ENCODE data around the gene FBXW5. TPM values are rescaled to one million over a fixed set of nuclear protein-coding genes. Genes with fewer than 3 reads are reported as not detected.

The FBXW5 gene
- total RNA-seq, 1 experiment from 2014 or later: 88.0 TPM

DNA sequence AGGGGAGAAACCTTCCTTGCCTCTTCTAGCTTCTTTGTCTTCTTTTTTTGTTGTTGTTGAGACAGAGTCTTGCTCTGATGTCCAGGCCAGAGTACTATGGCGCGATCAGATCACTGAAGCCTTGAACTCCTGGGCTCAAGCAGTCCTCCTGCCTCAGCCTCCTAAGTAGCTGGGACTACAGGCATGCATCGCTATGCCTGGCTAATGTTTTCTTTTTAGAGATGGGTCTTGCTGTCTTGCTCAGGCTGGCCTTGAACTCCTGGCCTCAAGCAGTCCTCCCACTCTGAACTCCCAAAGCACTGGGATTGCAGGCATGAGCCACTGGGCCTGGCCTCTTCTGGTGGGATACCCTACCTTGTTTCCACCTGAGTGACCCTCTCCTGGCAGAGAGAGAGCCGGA is 44.3 kb upstream of the FBXW5 start:
- no peak overlapping the region for H3K9ac ChIP-seq (ENCODE audit: low read length)
- H3K79me2 ChIP-seq (ENCODE audit: insufficient read depth, low read length): peaks cover 15% of the 10 kb centered on the region
- H4K20me1 ChIP-seq (ENCODE audit: insufficient read depth): no peaks in the 10 kb centered on the region
- no peak overlapping the region for H3K27ac ChIP-seq (ENCODE audit: low read depth, low read length)
- BruUV-seq (replicated peaks): no TSS peak
- ChIA-PET POLR2A (no interaction called here), RAD21 (ENCODE audit: low non-redundant PET in 1 of 2, low total read pairs in 2 of 2, uncharacterized antibody in 2 of 2, unreplicated experiment in 2 of 2) (no interaction called here), CTCF (interaction anchor here (1.0 kb wide), 1 partner anchor 41 kb away, joined by 3 read pairs; no protein-coding TSS in a partner anchor)
- H3K9me2 ChIP-seq (ENCODE audit: insufficient read depth): no peaks in the 10 kb centered on the region
- TF ChIP-seq ELF1 (IDR thresholded peaks at IDR 0.05; ENCODE audit: borderline replicate concordance, low read depth) (no peak), JUND (IDR thresholded peaks at IDR 0.05) (no peak), CEBPB (IDR thresholded peaks at IDR 0.05; ENCODE audit: low read depth) (no peak), POLR2A (IDR thresholded peaks at IDR 0.05; ENCODE audit: borderline replicate concordance, extremely low read depth, insufficient read depth, insufficient read length) (no peak), SIN3A (IDR thresholded peaks at IDR 0.05; ENCODE audit: low read depth) (no peak), RAD21 (IDR thresholded peaks at IDR 0.05; ENCODE audit: low read depth) (no peak), ZFX (IDR thresholded peaks at IDR 0.05) (no peak), POLR2AphosphoS5 (IDR thresholded peaks at IDR 0.05; ENCODE audit: low read depth, low read length) (no peak), SP1 (IDR thresholded peaks at IDR 0.05; ENCODE audit: low read depth) (no peak), EZH2 (IDR thresholded peaks at IDR 0.05) (no peak), ZNF274 (IDR thresholded peaks at IDR 0.05; ENCODE audit: low read depth, low read length) (no peak)
- TF ChIP-seq, protein P1, sequence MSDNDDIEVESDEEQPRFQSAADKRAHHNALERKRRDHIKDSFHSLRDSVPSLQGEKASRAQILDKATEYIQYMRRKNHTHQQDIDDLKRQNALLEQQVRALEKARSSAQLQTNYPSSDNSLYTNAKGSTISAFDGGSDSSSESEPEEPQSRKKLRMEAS (IDR thresholded peaks at IDR 0.05): no peak
- no peaks in the 10 kb centered on the region; a peak in 1 of 4 replicates for H3K9me3 ChIP-seq (ENCODE audit: control insufficient read depth in 1 of 2, insufficient read depth in 1 of 2, low read depth in 1 of 2, low read length in 2 of 2)
- H3K4me1 ChIP-seq (ENCODE audit: control insufficient read depth in 1 of 2, insufficient read depth in 2 of 2, low read length in 2 of 2): peaks cover 14 to 21% of the 10 kb centered on the region in 2 experiments; a peak in 3 of 4 replicates
- H3K27me3 ChIP-seq (ENCODE audit: insufficient read depth, low read length): no peaks in the 10 kb centered on the region
- peaks cover 0 to 7% of the 10 kb centered on the region in 2 experiments; a peak in 2 of 4 replicates for H3K36me3 ChIP-seq (ENCODE audit: control insufficient read depth in 1 of 2, insufficient read depth in 2 of 2, low read length in 2 of 2)
- DNase-seq (ENCODE audit: low read depth, low spot score): no peak
- intact Hi-C loops (cut with micrococcal nuclease): no loop called here
- no peak overlapping the region for H3K4me3 ChIP-seq (replicated peaks in 1 of 2; ENCODE audit: low read depth in 1 of 2, low read length in 2 of 2)
- no peak overlapping the region for H3K4me2 ChIP-seq (ENCODE audit: low read length)
- H2AFZ ChIP-seq (ENCODE audit: low read depth, low read length, poor library complexity, severe bottlenecking): no peak overlapping the region
- no peak for ATAC-seq

DNA sequence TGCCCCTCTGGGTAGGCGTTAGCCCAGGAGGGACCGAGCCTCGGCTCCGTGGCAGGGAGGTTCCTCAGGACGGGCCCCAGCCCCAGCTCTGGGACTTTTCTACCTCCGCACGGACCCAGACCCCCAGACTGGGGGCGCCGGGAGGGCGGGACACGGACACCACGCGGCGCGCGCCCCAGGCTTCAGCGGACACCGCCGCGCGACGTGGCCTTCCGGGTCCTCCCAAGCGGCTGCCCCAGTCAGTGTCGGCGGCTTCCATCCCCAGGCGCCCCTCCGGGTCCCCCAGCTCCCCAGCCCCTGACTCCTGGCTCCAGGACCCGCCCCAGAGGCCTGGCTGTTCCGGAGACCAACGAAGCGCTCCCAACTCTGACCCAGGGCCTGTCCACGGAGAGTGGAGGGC is 41.3 kb upstream of the FBXW5 start:
- peaks cover 0 to under 1% of the 10 kb centered on the region in 2 experiments; a peak in 2 of 4 replicates for H3K4me1 ChIP-seq (ENCODE audit: control insufficient read depth in 1 of 2, insufficient read depth in 2 of 2, low read length in 2 of 2)
- no peak for ATAC-seq
- no peak overlapping the region for H2AFZ ChIP-seq (ENCODE audit: low read depth, low read length, poor library complexity, severe bottlenecking)
- no peak overlapping the region for H3K9ac ChIP-seq (ENCODE audit: low read length)
- BruUV-seq (replicated peaks): no TSS peak
- H3K27me3 ChIP-seq (ENCODE audit: insufficient read depth, low read length): no peaks in the 10 kb centered on the region
- no peaks in the 10 kb centered on the region for H3K36me3 ChIP-seq (ENCODE audit: control insufficient read depth in 1 of 2, insufficient read depth in 2 of 2, low read length in 2 of 2)
- ChIA-PET RAD21 (ENCODE audit: low non-redundant PET in 1 of 2, low total read pairs in 2 of 2, uncharacterized antibody in 2 of 2, unreplicated experiment in 2 of 2) (no interaction called here), POLR2A (no interaction called here), CTCF (no interaction called here)
- H3K79me2 ChIP-seq (ENCODE audit: insufficient read depth, low read length): no peaks in the 10 kb centered on the region
- no peaks in the 10 kb centered on the region for H3K9me2 ChIP-seq (ENCODE audit: insufficient read depth)
- DNase-seq (ENCODE audit: low read depth, low spot score): no peak
- H3K4me3 ChIP-seq (replicated peaks in 1 of 2; ENCODE audit: low read depth in 1 of 2, low read length in 2 of 2): no peak overlapping the region
- H3K27ac ChIP-seq (ENCODE audit: low read depth, low read length): no peak overlapping the region
- intact Hi-C loops (cut with micrococcal nuclease): no loop called here
- no peaks in the 10 kb centered on the region; a peak in 1 of 4 replicates for H3K9me3 ChIP-seq (ENCODE audit: control insufficient read depth in 1 of 2, insufficient read depth in 1 of 2, low read depth in 1 of 2, low read length in 2 of 2)
- no peak overlapping the region for H3K4me2 ChIP-seq (ENCODE audit: low read length)
- H4K20me1 ChIP-seq (ENCODE audit: insufficient read depth): no peaks in the 10 kb centered on the region
- TF ChIP-seq EZH2 (IDR thresholded peaks at IDR 0.05): no peak
- TF ChIP-seq, protein P2, sequence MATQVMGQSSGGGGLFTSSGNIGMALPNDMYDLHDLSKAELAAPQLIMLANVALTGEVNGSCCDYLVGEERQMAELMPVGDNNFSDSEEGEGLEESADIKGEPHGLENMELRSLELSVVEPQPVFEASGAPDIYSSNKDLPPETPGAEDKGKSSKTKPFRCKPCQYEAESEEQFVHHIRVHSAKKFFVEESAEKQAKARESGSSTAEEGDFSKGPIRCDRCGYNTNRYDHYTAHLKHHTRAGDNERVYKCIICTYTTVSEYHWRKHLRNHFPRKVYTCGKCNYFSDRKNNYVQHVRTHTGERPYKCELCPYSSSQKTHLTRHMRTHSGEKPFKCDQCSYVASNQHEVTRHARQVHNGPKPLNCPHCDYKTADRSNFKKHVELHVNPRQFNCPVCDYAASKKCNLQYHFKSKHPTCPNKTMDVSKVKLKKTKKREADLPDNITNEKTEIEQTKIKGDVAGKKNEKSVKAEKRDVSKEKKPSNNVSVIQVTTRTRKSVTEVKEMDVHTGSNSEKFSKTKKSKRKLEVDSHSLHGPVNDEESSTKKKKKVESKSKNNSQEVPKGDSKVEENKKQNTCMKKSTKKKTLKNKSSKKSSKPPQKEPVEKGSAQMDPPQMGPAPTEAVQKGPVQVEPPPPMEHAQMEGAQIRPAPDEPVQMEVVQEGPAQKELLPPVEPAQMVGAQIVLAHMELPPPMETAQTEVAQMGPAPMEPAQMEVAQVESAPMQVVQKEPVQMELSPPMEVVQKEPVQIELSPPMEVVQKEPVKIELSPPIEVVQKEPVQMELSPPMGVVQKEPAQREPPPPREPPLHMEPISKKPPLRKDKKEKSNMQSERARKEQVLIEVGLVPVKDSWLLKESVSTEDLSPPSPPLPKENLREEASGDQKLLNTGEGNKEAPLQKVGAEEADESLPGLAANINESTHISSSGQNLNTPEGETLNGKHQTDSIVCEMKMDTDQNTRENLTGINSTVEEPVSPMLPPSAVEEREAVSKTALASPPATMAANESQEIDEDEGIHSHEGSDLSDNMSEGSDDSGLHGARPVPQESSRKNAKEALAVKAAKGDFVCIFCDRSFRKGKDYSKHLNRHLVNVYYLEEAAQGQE (IDR thresholded peaks at IDR 0.05; ENCODE audit: low read depth): no peak
- TF ChIP-seq, protein P3, sequence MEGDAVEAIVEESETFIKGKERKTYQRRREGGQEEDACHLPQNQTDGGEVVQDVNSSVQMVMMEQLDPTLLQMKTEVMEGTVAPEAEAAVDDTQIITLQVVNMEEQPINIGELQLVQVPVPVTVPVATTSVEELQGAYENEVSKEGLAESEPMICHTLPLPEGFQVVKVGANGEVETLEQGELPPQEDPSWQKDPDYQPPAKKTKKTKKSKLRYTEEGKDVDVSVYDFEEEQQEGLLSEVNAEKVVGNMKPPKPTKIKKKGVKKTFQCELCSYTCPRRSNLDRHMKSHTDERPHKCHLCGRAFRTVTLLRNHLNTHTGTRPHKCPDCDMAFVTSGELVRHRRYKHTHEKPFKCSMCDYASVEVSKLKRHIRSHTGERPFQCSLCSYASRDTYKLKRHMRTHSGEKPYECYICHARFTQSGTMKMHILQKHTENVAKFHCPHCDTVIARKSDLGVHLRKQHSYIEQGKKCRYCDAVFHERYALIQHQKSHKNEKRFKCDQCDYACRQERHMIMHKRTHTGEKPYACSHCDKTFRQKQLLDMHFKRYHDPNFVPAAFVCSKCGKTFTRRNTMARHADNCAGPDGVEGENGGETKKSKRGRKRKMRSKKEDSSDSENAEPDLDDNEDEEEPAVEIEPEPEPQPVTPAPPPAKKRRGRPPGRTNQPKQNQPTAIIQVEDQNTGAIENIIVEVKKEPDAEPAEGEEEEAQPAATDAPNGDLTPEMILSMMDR (IDR thresholded peaks at IDR 0.05 in 2 of 3, conservative IDR thresholded peaks at IDR 0.05 in 1 of 3; ENCODE audit: borderline replicate concordance in 1 of 3, insufficient read depth in 1 of 3, low read depth in 2 of 3, low read length in 2 of 3): no peak
- TF ChIP-seq TCF7L2 (IDR thresholded peaks at IDR 0.05; ENCODE audit: borderline replicate concordance, extremely low read depth, insufficient read depth, insufficient read length): no peak
- no peak for TF ChIP-seq EGR1 (IDR thresholded peaks at IDR 0.05; ENCODE audit: low read depth)
- TF ChIP-seq ELF1 (IDR thresholded peaks at IDR 0.05; ENCODE audit: borderline replicate concordance, low read depth): no peak
- no peak for TF ChIP-seq SRF (IDR thresholded peaks at IDR 0.05; ENCODE audit: low read depth)
- TF ChIP-seq EZH2phosphoT487 (IDR thresholded peaks at IDR 0.05; ENCODE audit: borderline replicate concordance): no peak

Measured in HCT116 (cell line).